Activated CD8-positive, alpha-beta memory T cell treated with anti-CD3 and anti-CD28 coated beads for 48 hours (primary cell): ENCODE results near the gene ADH1C.

ENCODE experiments used
- DNase-seq, 3 experiments: peaks; one replicate each; pipeline ENCODE4 v3.0.0-alpha.2; 2020; ENCODE audit warnings: low read depth in 2 of 3, low spot score in 2 of 3

ADH1C gene

DNA sequence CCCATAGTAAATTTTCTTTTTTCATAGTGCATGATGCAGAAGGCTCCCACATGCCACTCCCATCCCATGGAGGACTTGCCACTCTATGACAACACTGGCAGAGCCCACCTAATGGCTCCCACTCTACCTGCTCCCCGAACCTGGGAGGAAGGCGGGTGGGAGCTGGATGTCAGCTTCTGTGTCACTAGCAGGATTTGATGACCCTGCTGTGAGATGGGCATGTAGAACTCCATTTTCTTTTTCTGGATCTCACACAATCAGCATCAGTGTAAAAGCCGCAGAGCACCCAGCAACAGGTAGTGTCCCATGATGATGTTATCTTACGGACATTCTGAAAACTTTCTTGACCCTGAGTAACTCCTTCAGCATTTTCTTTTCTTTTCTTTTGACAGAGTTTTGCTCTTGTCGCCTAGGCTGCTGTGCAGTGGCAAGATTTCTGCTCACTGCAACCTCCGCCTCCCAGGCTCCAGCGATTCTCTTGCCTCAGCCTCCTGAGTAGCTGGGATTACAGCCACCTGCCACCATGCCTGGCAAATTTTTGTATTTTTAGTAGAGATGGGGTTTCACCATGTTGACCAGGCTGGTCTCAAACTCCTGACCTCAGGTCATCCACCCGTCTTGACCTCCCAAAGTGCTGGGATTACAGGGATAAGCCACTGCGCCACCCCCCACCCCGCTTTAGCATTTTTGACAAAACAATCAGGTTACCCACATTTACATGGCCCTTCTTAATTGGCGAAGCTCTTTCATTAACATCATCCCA, 46.7 kb downstream of the ADH1C start:
- DNase-seq, result no peak

DNA sequence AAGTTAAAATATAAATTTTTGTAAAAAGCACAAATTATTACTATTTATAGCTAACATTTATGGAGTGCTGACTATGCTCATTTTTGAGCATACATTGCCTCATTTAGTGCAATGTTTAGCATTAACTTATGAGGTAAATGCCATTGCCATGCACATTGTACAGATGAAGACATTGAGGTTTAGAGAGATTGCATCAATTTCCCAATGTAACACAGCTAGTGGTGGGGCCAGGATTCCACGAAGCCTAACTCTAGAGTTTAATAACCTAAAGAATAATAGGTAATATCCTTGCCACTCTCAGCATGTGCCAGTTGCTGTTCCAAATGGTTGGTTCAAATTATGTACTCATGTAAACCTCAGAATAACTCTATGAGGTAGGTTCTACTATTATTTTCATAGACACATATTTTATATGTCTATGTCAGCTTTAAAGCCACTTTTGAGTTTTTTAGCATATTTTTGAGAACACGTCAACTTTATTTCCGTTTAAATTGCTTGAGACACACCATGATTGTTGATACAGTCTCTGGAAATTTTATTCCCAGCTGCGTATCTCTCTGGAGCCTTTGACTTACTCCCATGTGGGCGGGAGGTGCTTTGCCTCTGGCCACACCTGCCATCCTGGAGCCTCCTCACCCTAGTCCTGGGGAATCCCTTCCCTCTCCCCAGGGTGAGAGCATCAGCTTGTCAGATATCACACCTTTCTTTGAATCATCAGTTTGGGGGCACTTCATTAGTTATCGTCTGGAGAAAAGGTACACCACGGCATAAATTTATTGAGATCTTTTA, 51.0 kb downstream of the ADH1C start:
- DNase-seq, result no peak

DNA sequence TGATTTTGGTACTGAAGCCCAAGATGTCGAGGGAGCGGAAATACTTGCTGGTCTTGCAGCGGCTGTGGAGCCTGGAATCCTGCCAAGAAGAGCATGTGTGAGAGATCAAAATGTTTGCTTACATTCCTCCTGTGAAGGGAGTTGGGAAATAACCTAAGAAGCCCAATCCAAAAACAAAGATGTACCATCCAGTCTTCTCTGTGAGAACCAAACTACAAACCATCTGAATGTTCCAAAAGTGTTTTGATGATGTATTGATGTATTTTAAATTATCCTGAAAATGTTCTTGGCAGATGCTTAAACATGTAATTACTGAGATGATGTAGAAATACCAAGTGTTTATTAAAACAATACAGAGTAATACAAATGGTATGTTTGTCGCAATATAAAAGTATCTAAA, 51.6 kb downstream of the ADH1C start:
- no peak for DNase-seq

- no peak for DNase-seq
These were observed 59.2 kb downstream of the ADH1C start for GRCh38 chr4:99293357-99293756.

GRCh38 chr4:99290848-99291786, 61.4 kb downstream of the ADH1C start, which contains the start of gene ADH1A:
Gene ADH1A (minus strand): TSS chr4:99290985. CDS start chr4:99290914, 71 bp downstream.
- DNase-seq, result no peak
